Endothelial cell of umbilical vein (primary cell): ENCODE results near the gene PHACTR1. TPM values are rescaled to one million over a fixed set of nuclear protein-coding genes. Genes with fewer than 3 reads are reported as not detected.

Source experiments
- BruUV-seq: library from RNA; stranded (reverse); fragments of 400-500 nt; replicated peaks from 2 replicates; lab custom pipeline; 2021; lab: Mats Ljungman, UMichigan
- CTCF ChIA-PET: fragments of 300-600, 350-600 bp; sonication (Branson Sonifier 250); formaldehyde crosslinking; loops from one replicate; lab custom pipeline; 2021; ENCODE audit warnings: antibody characterized with exemption, inconsistent platforms; lab: Charles Lee
- POLR2A ChIA-PET: fragments of 300-600, 350-600 bp; sonication (Branson Sonifier 250); formaldehyde crosslinking; loops from one replicate; lab custom pipeline; 2021; ENCODE audit warnings: antibody characterized with exemption, inconsistent platforms; lab: Charles Lee
- DNase-seq: peaks from one replicate; pipeline ENCODE4 v3.0.0-alpha.2; 2011; ENCODE audit warnings: low read depth, low spot score
- FAIRE-seq: peaks from 2 replicates; lab custom pipeline; 2011; peaks lifted over from hg19 to GRCh38; lab: Jason Lieb, UNC
- H2AFZ ChIP-seq: 2 replicates; pipeline ENCODE4 v1.6.0; 2012; ENCODE audit warnings: low read depth, low read length, control low read depth, inconsistent platforms
- H3K27ac ChIP-seq: 2 replicates; pipeline ENCODE4 v1.5.1; 2011; ENCODE audit warnings: low read depth, mild to moderate bottlenecking, control low read depth, low read length, moderate library complexity; ENCODE audit not compliant: insufficient read depth
- H3K27me3 ChIP-seq, 2 experiments: 2 replicates each; pipeline versions ENCODE4 v1.6.0 to v1.6.1; 2011; ENCODE audit warnings: low read length in 2 of 2, mixed read lengths in 1 of 2; ENCODE audit not compliant: control insufficient read depth in 2 of 2, insufficient read depth in 2 of 2
- H3K36me3 ChIP-seq, 2 experiments: 2 replicates in 1 of 2; 3 replicates in 1 of 2; pipeline ENCODE4 v1.5.1; 2011; ENCODE audit warnings: low read length in 2 of 2, mild to moderate bottlenecking in 1 of 2, moderate library complexity in 1 of 2; ENCODE audit not compliant: control insufficient read depth in 2 of 2, insufficient read depth in 2 of 2; ENCODE audit errors: extremely low read depth in 1 of 2
- H3K4me1 ChIP-seq: 3 replicates; pipeline ENCODE4 v1.5.1; 2011; ENCODE audit warnings: mild to moderate bottlenecking, low read length; ENCODE audit not compliant: control insufficient read depth, insufficient read depth; ENCODE audit errors: extremely low read depth
- H3K4me2 ChIP-seq: 2 replicates; pipeline ENCODE4 v1.6.1; 2011; ENCODE audit warnings: low read length, control low read depth, mixed read lengths; ENCODE audit not compliant: insufficient read depth
- H3K4me3 ChIP-seq, 3 experiments: fragments of 200-600 bp in 1 of 3; sonication (generic), shearing (Covaris generic) in 1 of 3; replicated peaks in 1 of 3; 2 replicates each; pipeline ENCODE4 v1.5.1; 2011 to 2016; ENCODE audit warnings: control low read depth in 3 of 3, low read length in 3 of 3, mild to moderate bottlenecking in 2 of 3, inconsistent platforms in 1 of 3, low read depth in 1 of 3, moderate library complexity in 1 of 3; ENCODE audit not compliant: insufficient read depth in 1 of 3
- H3K79me2 ChIP-seq: 2 replicates; pipeline ENCODE4 v1.6.0; 2012; ENCODE audit warnings: low read length, inconsistent platforms; ENCODE audit not compliant: control insufficient read depth, insufficient read depth
- H3K9ac ChIP-seq: replicated peaks from 2 replicates; pipeline ENCODE3; 2011; ENCODE audit warnings: low read length, control low read depth; ENCODE audit not compliant: insufficient read depth; ENCODE audit errors: extremely low read depth
- H3K9me1 ChIP-seq: replicated peaks from 3 replicates; pipeline ENCODE4 v1.6.0; 2011; ENCODE audit warnings: mild to moderate bottlenecking, low read length; ENCODE audit not compliant: control insufficient read depth, insufficient read depth; ENCODE audit errors: extremely low read depth
- H3K9me3 ChIP-seq: replicated peaks from 2 replicates; pipeline ENCODE4 v1.5.1; 2012; ENCODE audit warnings: low read length, inconsistent platforms; ENCODE audit not compliant: control insufficient read depth, insufficient read depth
- H4K20me1 ChIP-seq: replicated peaks from 2 replicates; pipeline ENCODE3; 2011; ENCODE audit warnings: mild to moderate bottlenecking, low read length; ENCODE audit not compliant: control insufficient read depth, insufficient read depth; ENCODE audit errors: extremely low read depth
- JUN ChIP-seq: IDR thresholded peaks from 2 replicates; pipeline ENCODE4 v1.6.1; 2011; ENCODE audit warnings: borderline replicate concordance, low read depth; ENCODE audit not compliant: insufficient read length, insufficient read depth
- POLR2AphosphoS5 ChIP-seq: IDR thresholded peaks from 2 replicates; pipeline ENCODE4 v1.6.1; 2012; ENCODE audit warnings: low read depth, mild to moderate bottlenecking, control low read depth, low read length, moderate library complexity; ENCODE audit not compliant: insufficient read depth
- dilution Hi-C: fragments of 300-500 bp; cut with MboI; formaldehyde crosslinking; loops from one replicate; pipeline ENCODE4 v1.15.0; 2019; ENCODE audit warnings: low sequenced_read_pairs; ENCODE audit not compliant: extremely low pct_ligation_motif_present
- intact Hi-C: fragments of 100-400 bp; cut with micrococcal nuclease; formaldehyde crosslinking; loops from one replicate; pipeline ENCODE4 v1.10.0; 2022
- polyA plus RNA-seq, 4 experiments: library from polyadenylated mRNA; depleted of rRNA in 3 of 4; stranded (reverse) in 3 of 4; unstranded in 1 of 4; fragments of >200 nt; gene quantifications; 2 replicates each; pipeline versions ENCODE4 v1.2.1 to v1.2.3, GENCODE V29; 2011 to 2012; ENCODE audit warnings: missing spikeins in 1 of 4
- total RNA-seq: library from RNA; stranded (reverse); gene quantifications from 2 replicates; pipeline ENCODE4 v1.2.3, GENCODE V29; 2021

PHACTR1 gene
- total and polyA plus RNA-seq, 2 donors (not counting 3 experiments of a cell fraction or from before 2014, with no cell fraction given), result 2.4 to 23.2 TPM

- intact Hi-C loops, result no loop called here
- Histone ChIP-seq H3K36me3 (no peaks in the 10 kb centered on the region), H3K27me3 (peaks cover 0 to 9% of the 10 kb centered on the region in 2 experiments), H3K9me3 (no peaks in the 10 kb centered on the region), H4K20me1 (no peaks in the 10 kb centered on the region), H3K4me2 (no peak overlapping the region), H3K79me2 (no peaks in the 10 kb centered on the region), H2AFZ (no peak overlapping the region), H3K27ac (no peak overlapping the region), H3K4me1 (no peaks in the 10 kb centered on the region), H3K9me1 (no peaks in the 10 kb centered on the region), H3K9ac (no peak overlapping the region), H3K4me3 (no peak overlapping the region)
- FAIRE-seq (no peak), DNase-seq (no peak)
- TF ChIP-seq JUN, result no peak
- ChIA-PET CTCF (interaction anchor here (1.5 kb wide), 1 partner anchor 14 kb away, joined by 5 read pairs; no protein-coding TSS in a partner anchor), POLR2A (no interaction called here)
- dilution Hi-C loops, result no loop called here
- BruUV-seq, result no TSS peak
Measured at GRCh38 chr6:12704946-12705345, 11.6 kb upstream of the PHACTR1 start.

GRCh38 chr6:12709116-12709515, 7.5 kb upstream of the PHACTR1 start:
- FAIRE-seq (no peak), DNase-seq (no peak)
- Histone ChIP-seq H3K27me3 (peaks cover 0 to 5% of the 10 kb centered on the region in 2 experiments), H3K4me3 (no peak overlapping the region), H3K4me2 (no peak overlapping the region), H3K9ac (no peak overlapping the region), H3K27ac (no peak overlapping the region), H3K9me1 (no peaks in the 10 kb centered on the region), H2AFZ (no peak overlapping the region), H3K4me1 (no peaks in the 10 kb centered on the region), H3K9me3 (no peaks in the 10 kb centered on the region), H3K36me3 (no peaks in the 10 kb centered on the region), H4K20me1 (no peaks in the 10 kb centered on the region), H3K79me2 (no peaks in the 10 kb centered on the region)
- POLR2A ChIA-PET, result no interaction called here
- no TSS peak for BruUV-seq
- intact Hi-C loops, result no loop called here
- no peak for TF ChIP-seq POLR2AphosphoS5
- CTCF ChIA-PET, result interaction anchor here (1.3 kb wide), 1 partner anchor 8 kb away, joined by 3 read pairs; no protein-coding TSS in a partner anchor
- dilution Hi-C loops, result no loop called here
